ENCODE data around the gene EEF1A2.

GRCh38 chr20:63466861-63467260, 32.0 kb downstream of the EEF1A2 start:
- no peak for TF ChIP-seq CTCF (IDR thresholded peaks at IDR 0.05; ENCODE audit: borderline replicate concordance, extremely low read depth, low read length, poor library complexity, severe bottlenecking)
- no peak for TF ChIP-seq EZH2 (IDR thresholded peaks at IDR 0.05; ENCODE audit: borderline replicate concordance, low read depth, low read length, severe bottlenecking)

All from DND-41 (cell line).